HG03064 (cell line): ENCODE data around the gene EEF1A1.
"Not testable (repeated sequence)": the region's sequence is repeated elsewhere in the genome, so short reads cannot be mapped to it uniquely, and the experiment has no call there.

Source experiments
- ATAC-seq: cut with Tn5 transposase; IDR thresholded peaks from one replicate; pipeline ENCODE4 v1.9.1; 2021; ENCODE audit warnings: low read depth; ENCODE audit not compliant: unreplicated experiment

Gene EEF1A1

GRCh38 chr6:73538116-73538779, 17.4 kb upstream of the EEF1A1 start:
- no peak for ATAC-seq

GRCh38 chr6:73537677-73538076, 16.8 kb upstream of the EEF1A1 start:
- no peak for ATAC-seq

GRCh38 chr6:73534628-73535027, 13.8 kb upstream of the EEF1A1 start:
- no peak for ATAC-seq

GRCh38 chr6:73532293-73532692, 11.5 kb upstream of the EEF1A1 start:
- ATAC-seq: no peak

- no peak for ATAC-seq
Observed at GRCh38 chr6:73528897-73529296, 8.1 kb upstream of the EEF1A1 start.

GRCh38 chr6:73525546-73526330, 4.9 kb upstream of the EEF1A1 start:
- ATAC-seq: no peak

- peak; percentile 48 for ATAC-seq
Observed at GRCh38 chr6:73523434-73524123, 2.7 kb upstream of the EEF1A1 start.

GRCh38 chr6:73521351-73521985, 636 bp upstream of the EEF1A1 start:
- ATAC-seq: peak; percentile 29

GRCh38 chr6:73519926-73520687, 725 bp downstream of the EEF1A1 start:
- no peak for ATAC-seq

- not testable (repeated sequence) for ATAC-seq
Observed at GRCh38 chr6:73518982-73519881, 1.6 kb downstream of the EEF1A1 start.

- ATAC-seq: not testable (repeated sequence)
Observed at GRCh38 chr6:73518100-73518981, 2.5 kb downstream of the EEF1A1 start.

- ATAC-seq: no peak
Observed at GRCh38 chr6:73516514-73517489, 4.0 kb downstream of the EEF1A1 start.

GRCh38 chr6:73515204-73515655, 5.6 kb downstream of the EEF1A1 start:
- peak; percentile 46 for ATAC-seq

GRCh38 chr6:73514746-73515110, 6.1 kb downstream of the EEF1A1 start:
- ATAC-seq: no peak

GRCh38 chr6:73513496-73513854, 7.4 kb downstream of the EEF1A1 start:
- no peak for ATAC-seq

- no peak for ATAC-seq
Observed at GRCh38 chr6:73511796-73512195, 9.0 kb downstream of the EEF1A1 start.

GRCh38 chr6:73509851-73510250, 11.0 kb downstream of the EEF1A1 start:
- no peak for ATAC-seq
